H9 (cell line): ENCODE data around the gene DTNB. TPM values are rescaled to one million over a fixed set of nuclear protein-coding genes. Genes with fewer than 3 reads are reported as not detected.
A peak's percentile ranks its signal among the peaks of the same experiment; 100 is the strongest.

ENCODE experiments used
- DNase-seq: peaks from one replicate; pipeline ENCODE4 v3.0.0-alpha.2; 2017
- H2AFZ ChIP-seq: one replicate; pipeline ENCODE4 v1.6.1; 2013; ENCODE audit warnings: mild to moderate bottlenecking, low read length, control low read depth, moderate library complexity
- H2AK5ac ChIP-seq: 2 replicates; pipeline ENCODE4 v1.6.1; 2013; ENCODE audit warnings: low read length, control low read depth, mixed read lengths; ENCODE audit not compliant: insufficient read length
- H2BK120ac ChIP-seq: one replicate; pipeline ENCODE4 v1.6.1; 2013; ENCODE audit warnings: low read depth, mild to moderate bottlenecking, low read length, control low read depth, inconsistent platforms; ENCODE audit not compliant: poor library complexity, severe bottlenecking
- H2BK12ac ChIP-seq: 2 replicates; pipeline ENCODE4 v1.6.1; 2013; ENCODE audit warnings: low read length, control low read depth, mixed read lengths, low read depth; ENCODE audit not compliant: insufficient read length
- H2BK15ac ChIP-seq: 2 replicates; pipeline ENCODE4 v1.6.1; 2013; ENCODE audit warnings: low read depth, low read length, control low read depth
- H2BK20ac ChIP-seq: one replicate; pipeline ENCODE4 v1.6.1; 2013; ENCODE audit warnings: low read depth, mild to moderate bottlenecking, low read length, control low read depth, inconsistent platforms; ENCODE audit not compliant: poor library complexity, severe bottlenecking
- H2BK5ac ChIP-seq: 2 replicates; pipeline ENCODE4 v1.6.1; 2013; ENCODE audit warnings: low read length, control low read depth, mixed read lengths; ENCODE audit not compliant: insufficient read length
- H3K14ac ChIP-seq: 2 replicates; pipeline ENCODE4 v1.6.1; 2013; ENCODE audit warnings: low read length, control low read depth; ENCODE audit not compliant: insufficient read depth
- H3K18ac ChIP-seq: 2 replicates; pipeline ENCODE4 v1.6.1; 2013; ENCODE audit warnings: low read depth, mild to moderate bottlenecking, mixed read lengths, low read length, control low read depth; ENCODE audit not compliant: insufficient read length
- H3K23ac ChIP-seq: 2 replicates; pipeline ENCODE4 v1.6.1; 2013; ENCODE audit warnings: low read length, control low read depth, mixed read lengths, low read depth; ENCODE audit not compliant: insufficient read length
- H3K23me2 ChIP-seq: 2 replicates; pipeline ENCODE4 v1.6.1; 2013; ENCODE audit warnings: low read depth, mild to moderate bottlenecking, mixed read lengths, low read length, control low read depth; ENCODE audit not compliant: insufficient read length, poor library complexity, severe bottlenecking
- H3K27ac ChIP-seq: 2 replicates; pipeline ENCODE4 v1.5.1; 2013; ENCODE audit warnings: low read length, control low read depth, mixed read lengths, low read depth; ENCODE audit not compliant: insufficient read length
- H3K27me3 ChIP-seq: 2 replicates; pipeline ENCODE4 v1.6.1; 2013; ENCODE audit warnings: low read length, control low read depth, inconsistent platforms; ENCODE audit not compliant: insufficient read depth
- H3K4ac ChIP-seq: 2 replicates; pipeline ENCODE4 v1.6.1; 2013; ENCODE audit warnings: low read depth, mild to moderate bottlenecking, control low read depth, inconsistent platforms, low read length, moderate library complexity
- H3K4me1 ChIP-seq: 2 replicates; pipeline ENCODE4 v1.6.1; 2013; ENCODE audit warnings: low read length, control low read depth, inconsistent platforms; ENCODE audit not compliant: insufficient read depth
- H3K4me2 ChIP-seq: 2 replicates; pipeline ENCODE4 v1.6.1; 2013; ENCODE audit warnings: low read length, control low read depth, mixed read lengths; ENCODE audit not compliant: insufficient read length, insufficient read depth
- H3K56ac ChIP-seq: 2 replicates; pipeline ENCODE4 v1.6.1; 2013; ENCODE audit warnings: low read depth, mild to moderate bottlenecking, mixed read lengths, low read length, control low read depth; ENCODE audit not compliant: insufficient read length
- H3K79me1 ChIP-seq: 2 replicates; pipeline ENCODE4 v1.6.1; 2013; ENCODE audit warnings: low read depth, mild to moderate bottlenecking, moderate library complexity, low read length, control low read depth, inconsistent platforms; ENCODE audit not compliant: insufficient read depth, poor library complexity, severe bottlenecking
- H3K79me2 ChIP-seq: 2 replicates; pipeline ENCODE4 v1.6.1; 2013; ENCODE audit warnings: low read length, control low read depth, inconsistent platforms; ENCODE audit not compliant: insufficient read depth
- H3K9ac ChIP-seq: 2 replicates; pipeline ENCODE4 v1.6.1; 2013; ENCODE audit warnings: low read length, control low read depth, mixed read lengths; ENCODE audit not compliant: insufficient read length; ENCODE audit errors: extremely low read depth
- H3K9me3 ChIP-seq: one replicate; pipeline ENCODE4 v1.6.1; 2013; ENCODE audit warnings: low read depth, low read length, inconsistent platforms; ENCODE audit not compliant: control insufficient read depth
- H3T11ph ChIP-seq: one replicate; pipeline ENCODE4 v1.6.1; 2013; ENCODE audit warnings: mild to moderate bottlenecking, low read length, control low read depth, inconsistent platforms
- H4K20me1 ChIP-seq: one replicate; pipeline ENCODE4 v1.6.1; 2013; ENCODE audit not compliant: control insufficient read depth, insufficient read length, insufficient read depth
- H4K5ac ChIP-seq: 2 replicates; pipeline ENCODE4 v1.6.1; 2013; ENCODE audit warnings: low read depth, mild to moderate bottlenecking, mixed read lengths, low read length, control low read depth; ENCODE audit not compliant: insufficient read length
- H4K8ac ChIP-seq: replicated peaks from 2 replicates; pipeline ENCODE4 v1.6.1; 2013; ENCODE audit warnings: low read length, control low read depth, mixed read lengths, low read depth; ENCODE audit not compliant: insufficient read length
- H4K91ac ChIP-seq: 2 replicates; pipeline ENCODE4 v1.6.1; 2013; ENCODE audit warnings: low read depth, mild to moderate bottlenecking, moderate library complexity, mixed read lengths, low read length, control low read depth; ENCODE audit not compliant: insufficient read length
- H3K27ac Mint-ChIP-seq, 3 experiments: 2 replicates in 2 of 3; 3 replicates in 1 of 3; pipeline ENCODE4 v1.8.0; 2020 to 2021; ENCODE audit warnings: mixed read lengths in 3 of 3, mild to moderate bottlenecking in 1 of 3, moderate library complexity in 1 of 3
- H3K27me3 Mint-ChIP-seq: 2 replicates; pipeline ENCODE4 v1.8.0; 2021; ENCODE audit warnings: low read depth, mild to moderate bottlenecking, moderate library complexity, mixed read lengths
- H3K36me3 Mint-ChIP-seq, 3 experiments: 2 replicates in 2 of 3; 3 replicates in 1 of 3; pipeline ENCODE4 v1.8.0; 2020 to 2021; ENCODE audit warnings: low read depth in 3 of 3, mixed read lengths in 3 of 3; ENCODE audit not compliant: insufficient read depth in 1 of 3
- H3K4me1 Mint-ChIP-seq, 2 experiments: 2 replicates each; pipeline ENCODE4 v1.8.0; 2020; ENCODE audit warnings: mixed read lengths in 2 of 2
- H3K4me3 Mint-ChIP-seq, 2 experiments: 2 replicates in 1 of 2; 3 replicates in 1 of 2; pipeline ENCODE4 v1.8.0; 2020 to 2021; ENCODE audit warnings: mild to moderate bottlenecking in 2 of 2, mixed read lengths in 2 of 2, moderate library complexity in 1 of 2
- H3K9me3 Mint-ChIP-seq, 2 experiments: 2 replicates in 1 of 2; 3 replicates in 1 of 2; pipeline ENCODE4 v1.8.0; 2020; ENCODE audit warnings: mild to moderate bottlenecking in 2 of 2, mixed read lengths in 2 of 2, moderate library complexity in 1 of 2
- WGBS: extraction: QIAGEN DNeasy Blood & Tissue Kit; methylation state at CpG from one replicate; pipeline ENCODE4 v1.1.7; 2013; ENCODE audit warnings: missing lambda C conversion rate, low lambda C conversion rate, mixed read lengths; ENCODE audit not compliant: insufficient read length; ENCODE audit errors: extremely low coverage; 5-methylcytosine and 5-hydroxymethylcytosine counted together
- total RNA-seq: library from RNA; stranded (reverse); gene quantifications from 2 replicates; pipeline ENCODE4 v1.2.1, GENCODE V29; 2021
- TF ChIP-seq, protein P1 (sequence below): fragments of 200-600 bp; sonication (generic); conservative IDR thresholded peaks from 3 replicates; pipeline ENCODE4 v1.8.0; 2021; ENCODE audit warnings: antibody characterized with exemption, mild to moderate bottlenecking

DTNB gene
- total RNA-seq, 1 experiment from 2014 or later, result 26.7 TPM

DNA sequence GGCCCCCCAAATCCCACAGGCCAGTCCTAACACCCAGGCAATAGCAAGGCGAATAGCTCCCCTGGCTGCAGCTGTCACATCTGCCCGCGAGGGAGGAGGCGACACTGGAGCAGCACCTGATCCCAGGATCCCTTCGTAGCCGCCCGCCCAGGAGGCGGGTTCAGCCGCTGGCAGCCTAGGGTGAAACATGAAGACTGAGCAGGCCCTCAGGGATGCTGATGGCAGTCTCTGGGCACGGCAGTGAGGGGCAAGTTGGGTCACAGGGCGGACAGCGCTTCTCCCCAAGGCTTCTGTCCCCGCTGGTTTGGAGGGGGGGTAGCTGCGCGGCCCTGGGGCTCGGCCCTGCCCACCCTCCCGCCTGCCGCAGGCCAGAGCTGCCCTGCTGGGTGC is 333.6 kb downstream of the DTNB start:
- Histone ChIP-seq H3K79me2 (no peaks in the 10 kb centered on the region), H2AFZ (no peak overlapping the region), H3K4me2 (peak overlapping the region; percentile 46), H3K79me1 (no peaks in the 10 kb centered on the region), H3K18ac (no peak overlapping the region), H2BK5ac (no peak overlapping the region), H3K14ac (no peak overlapping the region), H4K91ac (no peak overlapping the region), H2AK5ac (no peak overlapping the region), H4K20me1 (no peaks in the 10 kb centered on the region), H3K56ac (no peak overlapping the region), H3K27me3 (no peaks in the 10 kb centered on the region; the same call in 1 of the 2 replicates), H3K23ac (no peak overlapping the region), H2BK15ac (no peak overlapping the region), H3K4me1 (peaks cover 12% of the 10 kb centered on the region; the same call in 1 of the 2 replicates), H3K27ac (no peak overlapping the region), H3K9me3 (no peaks in the 10 kb centered on the region), H4K8ac (no peak overlapping the region), H3K4ac (no peak overlapping the region), H3K23me2 (peaks cover 6% of the 10 kb centered on the region), H4K5ac (no peak overlapping the region), H2BK12ac (no peak overlapping the region), H2BK20ac (no peak overlapping the region), H2BK120ac (no peak overlapping the region), H3T11ph (no peak overlapping the region), H3K9ac (no peak overlapping the region)
- Mint-ChIP-seq H3K4me1 (peaks cover 42 to 52% of the 10 kb centered on the region in 2 experiments), H3K27me3 (peaks cover 23% of the 10 kb centered on the region), H3K9me3 (no peaks in the 10 kb centered on the region), H3K27ac (no peak overlapping the region), H3K4me3 (peak overlapping the region; percentile 63 to 80), H3K36me3 (no peaks in the 10 kb centered on the region; a peak in 1 of 7 replicates)
- peak; percentile 70 for DNase-seq
- WGBS, result no CpG with 5 or more reads among the region's 18 CpGs
- TF ChIP-seq, protein P1, sequence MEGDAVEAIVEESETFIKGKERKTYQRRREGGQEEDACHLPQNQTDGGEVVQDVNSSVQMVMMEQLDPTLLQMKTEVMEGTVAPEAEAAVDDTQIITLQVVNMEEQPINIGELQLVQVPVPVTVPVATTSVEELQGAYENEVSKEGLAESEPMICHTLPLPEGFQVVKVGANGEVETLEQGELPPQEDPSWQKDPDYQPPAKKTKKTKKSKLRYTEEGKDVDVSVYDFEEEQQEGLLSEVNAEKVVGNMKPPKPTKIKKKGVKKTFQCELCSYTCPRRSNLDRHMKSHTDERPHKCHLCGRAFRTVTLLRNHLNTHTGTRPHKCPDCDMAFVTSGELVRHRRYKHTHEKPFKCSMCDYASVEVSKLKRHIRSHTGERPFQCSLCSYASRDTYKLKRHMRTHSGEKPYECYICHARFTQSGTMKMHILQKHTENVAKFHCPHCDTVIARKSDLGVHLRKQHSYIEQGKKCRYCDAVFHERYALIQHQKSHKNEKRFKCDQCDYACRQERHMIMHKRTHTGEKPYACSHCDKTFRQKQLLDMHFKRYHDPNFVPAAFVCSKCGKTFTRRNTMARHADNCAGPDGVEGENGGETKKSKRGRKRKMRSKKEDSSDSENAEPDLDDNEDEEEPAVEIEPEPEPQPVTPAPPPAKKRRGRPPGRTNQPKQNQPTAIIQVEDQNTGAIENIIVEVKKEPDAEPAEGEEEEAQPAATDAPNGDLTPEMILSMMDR, result no peak
